Measurements from ENCODE around the gene ZNF282.
A peak's percentile ranks its signal among the peaks of the same experiment; 100 is the strongest.

DNA sequence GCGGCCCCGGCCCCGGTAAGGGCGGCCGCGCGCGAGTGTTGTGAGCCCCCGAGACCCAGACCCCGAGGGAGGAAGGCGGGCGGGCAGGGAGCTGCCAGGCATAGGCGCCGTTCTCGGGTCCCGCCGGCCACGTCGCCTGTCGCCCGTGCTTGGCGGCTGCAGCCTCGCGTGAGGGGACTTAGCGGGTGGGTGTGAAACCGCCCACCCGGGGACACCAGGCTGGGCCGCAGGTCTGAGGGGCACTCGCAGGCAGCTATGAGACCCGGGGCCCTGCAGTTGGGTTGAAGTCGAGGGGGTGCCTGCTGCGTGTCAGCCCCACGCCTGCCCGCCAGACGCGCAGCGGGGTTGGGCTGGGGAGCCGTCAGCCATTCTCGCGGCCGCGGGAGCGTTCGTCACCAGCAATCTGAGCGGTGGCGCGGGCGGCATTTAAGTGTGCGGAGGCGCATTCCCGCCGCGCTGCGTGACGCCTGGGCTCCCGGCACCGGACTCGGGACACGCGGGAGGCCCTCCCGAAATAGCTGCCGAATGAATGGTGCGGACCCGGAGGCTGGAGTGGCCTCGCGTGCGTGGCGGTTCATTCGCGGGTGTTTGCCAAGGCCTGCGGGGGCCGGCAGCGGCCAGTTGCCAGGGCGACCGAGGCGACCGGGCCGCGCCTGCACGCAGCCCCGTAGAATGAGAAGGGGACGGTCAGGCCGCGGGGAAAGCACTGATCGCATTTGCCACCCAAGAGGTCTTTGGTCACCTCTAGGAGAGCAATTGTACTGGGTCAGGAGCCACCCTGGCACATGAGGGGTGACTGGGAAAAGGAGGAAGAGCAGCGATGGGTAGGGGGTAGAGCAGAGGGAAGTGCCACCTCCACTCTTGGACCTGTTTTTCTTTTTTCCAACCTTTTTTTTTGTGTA is 47.3 kb upstream of the ZNF282 start:
- TF ChIP-seq POLR2AphosphoS5 (IDR thresholded peaks at IDR 0.05) (no peak), POLR2A (IDR thresholded peaks at IDR 0.05) (peak; percentile 4), EP300 (IDR thresholded peaks at IDR 0.05; ENCODE audit: low read depth) (no peak)
- TF ChIP-seq, protein P1, sequence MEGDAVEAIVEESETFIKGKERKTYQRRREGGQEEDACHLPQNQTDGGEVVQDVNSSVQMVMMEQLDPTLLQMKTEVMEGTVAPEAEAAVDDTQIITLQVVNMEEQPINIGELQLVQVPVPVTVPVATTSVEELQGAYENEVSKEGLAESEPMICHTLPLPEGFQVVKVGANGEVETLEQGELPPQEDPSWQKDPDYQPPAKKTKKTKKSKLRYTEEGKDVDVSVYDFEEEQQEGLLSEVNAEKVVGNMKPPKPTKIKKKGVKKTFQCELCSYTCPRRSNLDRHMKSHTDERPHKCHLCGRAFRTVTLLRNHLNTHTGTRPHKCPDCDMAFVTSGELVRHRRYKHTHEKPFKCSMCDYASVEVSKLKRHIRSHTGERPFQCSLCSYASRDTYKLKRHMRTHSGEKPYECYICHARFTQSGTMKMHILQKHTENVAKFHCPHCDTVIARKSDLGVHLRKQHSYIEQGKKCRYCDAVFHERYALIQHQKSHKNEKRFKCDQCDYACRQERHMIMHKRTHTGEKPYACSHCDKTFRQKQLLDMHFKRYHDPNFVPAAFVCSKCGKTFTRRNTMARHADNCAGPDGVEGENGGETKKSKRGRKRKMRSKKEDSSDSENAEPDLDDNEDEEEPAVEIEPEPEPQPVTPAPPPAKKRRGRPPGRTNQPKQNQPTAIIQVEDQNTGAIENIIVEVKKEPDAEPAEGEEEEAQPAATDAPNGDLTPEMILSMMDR (IDR thresholded peaks at IDR 0.05), result no peak
